NT2/D1 (cell line): ENCODE results near the gene PARP16.

Experiments used
- SUZ12 ChIP-seq: IDR thresholded peaks from 2 replicates; pipeline ENCODE4 v1.6.1; 2011; ENCODE audit not compliant: insufficient read length, insufficient read depth; ENCODE audit errors: extremely low read depth
- YY1 ChIP-seq: IDR thresholded peaks from 2 replicates; pipeline ENCODE4 v1.6.1; 2011; ENCODE audit not compliant: insufficient read length, insufficient read depth
- ZNF274 ChIP-seq: IDR thresholded peaks from 2 replicates; pipeline ENCODE4 v1.6.1; 2011; ENCODE audit warnings: mild to moderate bottlenecking, low read depth, low read length

DNA sequence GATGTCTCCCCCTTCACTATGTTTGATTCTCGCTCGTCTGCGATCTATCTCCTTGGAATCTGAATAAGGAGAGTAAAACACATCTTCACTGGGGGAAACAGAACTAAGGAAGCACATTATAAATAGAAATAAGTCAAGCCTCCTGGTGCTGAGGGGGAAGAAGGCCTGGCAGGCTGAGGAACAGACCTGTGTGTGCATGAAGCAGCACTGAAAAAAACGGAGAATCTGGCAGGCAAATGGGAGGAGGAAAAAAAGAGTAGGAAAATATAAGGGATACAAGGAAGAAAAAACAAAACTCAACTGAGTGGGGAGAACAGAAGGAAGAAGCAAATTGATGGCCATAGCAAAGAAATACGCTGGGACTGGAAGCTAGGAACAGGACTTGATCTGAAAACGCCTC lies 25.7 kb downstream of the PARP16 start:
- TF ChIP-seq SUZ12 = no peak
- TF ChIP-seq YY1 = no peak
- TF ChIP-seq ZNF274 = no peak
